Measurements from ENCODE around the gene KLF6.

The KLF6 gene

DNA sequence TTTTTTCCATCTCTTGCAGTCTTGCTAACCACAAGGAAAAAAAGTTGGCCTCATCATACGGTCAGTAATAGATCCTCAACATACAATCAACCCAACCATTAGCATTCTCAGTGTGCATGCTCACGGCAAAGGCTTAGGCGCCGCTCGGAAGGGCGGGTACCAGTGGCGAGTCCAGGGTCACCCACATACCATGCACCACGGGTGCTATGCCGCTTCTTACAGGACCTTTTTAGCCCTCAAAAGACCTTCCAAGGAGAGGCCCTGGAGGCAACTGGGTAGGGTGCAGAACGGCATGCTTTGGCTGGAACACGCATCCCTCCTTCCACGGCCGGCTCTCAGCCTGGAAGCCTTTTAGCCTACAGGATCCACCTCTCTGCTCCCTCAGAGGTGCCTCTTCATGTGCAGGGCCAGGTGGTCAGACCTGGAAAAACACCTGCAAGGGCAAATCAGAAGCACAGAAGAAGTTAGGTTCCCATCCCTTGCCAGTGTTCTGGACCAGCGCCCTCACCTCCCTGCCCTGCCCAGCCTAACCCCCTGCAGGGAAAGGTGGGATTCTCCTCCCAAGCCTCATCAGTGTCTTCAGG, 5.8 kb downstream of the KLF6 start:
- DNase-seq (ENCODE audit: extremely low spot score), result no peak
- POLR2A ChIA-PET, result interaction anchor here (0.8 kb wide), 1 partner anchor 96 kb away, joined by 3 read pairs; no protein-coding TSS in a partner anchor
- CTCF ChIA-PET, result interaction anchor here (1.1 to 1.5 kb wide), 2 partner anchors 15 to 29 kb away, joined by 3 to 5 read pairs; no protein-coding TSS in a partner anchor
- TF ChIP-seq, protein P1, sequence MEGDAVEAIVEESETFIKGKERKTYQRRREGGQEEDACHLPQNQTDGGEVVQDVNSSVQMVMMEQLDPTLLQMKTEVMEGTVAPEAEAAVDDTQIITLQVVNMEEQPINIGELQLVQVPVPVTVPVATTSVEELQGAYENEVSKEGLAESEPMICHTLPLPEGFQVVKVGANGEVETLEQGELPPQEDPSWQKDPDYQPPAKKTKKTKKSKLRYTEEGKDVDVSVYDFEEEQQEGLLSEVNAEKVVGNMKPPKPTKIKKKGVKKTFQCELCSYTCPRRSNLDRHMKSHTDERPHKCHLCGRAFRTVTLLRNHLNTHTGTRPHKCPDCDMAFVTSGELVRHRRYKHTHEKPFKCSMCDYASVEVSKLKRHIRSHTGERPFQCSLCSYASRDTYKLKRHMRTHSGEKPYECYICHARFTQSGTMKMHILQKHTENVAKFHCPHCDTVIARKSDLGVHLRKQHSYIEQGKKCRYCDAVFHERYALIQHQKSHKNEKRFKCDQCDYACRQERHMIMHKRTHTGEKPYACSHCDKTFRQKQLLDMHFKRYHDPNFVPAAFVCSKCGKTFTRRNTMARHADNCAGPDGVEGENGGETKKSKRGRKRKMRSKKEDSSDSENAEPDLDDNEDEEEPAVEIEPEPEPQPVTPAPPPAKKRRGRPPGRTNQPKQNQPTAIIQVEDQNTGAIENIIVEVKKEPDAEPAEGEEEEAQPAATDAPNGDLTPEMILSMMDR (IDR thresholded peaks at IDR 0.05; ENCODE audit: control extremely low read depth, extremely low read depth, low read depth, missing control alignments), result no peak

DNA sequence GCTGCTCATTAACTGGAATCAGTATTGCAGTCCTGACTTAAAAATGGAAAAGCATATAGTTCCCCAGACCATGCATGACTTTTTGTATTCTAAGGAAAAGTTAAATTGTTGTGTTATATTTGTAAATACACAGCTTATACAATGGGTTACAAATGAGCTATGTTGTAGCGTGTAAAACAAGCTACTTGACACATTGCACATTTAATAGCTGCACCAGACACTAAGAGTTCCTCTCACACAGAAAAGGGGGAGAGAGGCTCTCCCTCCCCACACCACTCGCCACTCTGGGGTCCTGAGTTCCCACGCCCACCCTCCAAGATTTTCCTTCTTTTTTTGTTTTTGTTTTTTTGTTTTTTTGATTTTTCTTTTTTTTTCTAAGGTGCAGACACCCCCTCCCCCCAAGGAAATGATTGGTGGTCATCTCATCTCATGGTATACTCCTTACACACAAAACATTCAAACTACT, 6.3 kb downstream of the KLF6 start:
- TF ChIP-seq, protein P1 (IDR thresholded peaks at IDR 0.05; ENCODE audit: control extremely low read depth, extremely low read depth, low read depth, missing control alignments), result no peak
- POLR2A ChIA-PET, result interaction anchor here (0.8 kb wide), 1 partner anchor 96 kb away, joined by 3 read pairs; no protein-coding TSS in a partner anchor
- CTCF ChIA-PET, result interaction anchor here (1.1 to 1.5 kb wide), 2 partner anchors 14 to 29 kb away, joined by 3 to 5 read pairs; no protein-coding TSS in a partner anchor
- no peak for DNase-seq (ENCODE audit: extremely low spot score)

DNA sequence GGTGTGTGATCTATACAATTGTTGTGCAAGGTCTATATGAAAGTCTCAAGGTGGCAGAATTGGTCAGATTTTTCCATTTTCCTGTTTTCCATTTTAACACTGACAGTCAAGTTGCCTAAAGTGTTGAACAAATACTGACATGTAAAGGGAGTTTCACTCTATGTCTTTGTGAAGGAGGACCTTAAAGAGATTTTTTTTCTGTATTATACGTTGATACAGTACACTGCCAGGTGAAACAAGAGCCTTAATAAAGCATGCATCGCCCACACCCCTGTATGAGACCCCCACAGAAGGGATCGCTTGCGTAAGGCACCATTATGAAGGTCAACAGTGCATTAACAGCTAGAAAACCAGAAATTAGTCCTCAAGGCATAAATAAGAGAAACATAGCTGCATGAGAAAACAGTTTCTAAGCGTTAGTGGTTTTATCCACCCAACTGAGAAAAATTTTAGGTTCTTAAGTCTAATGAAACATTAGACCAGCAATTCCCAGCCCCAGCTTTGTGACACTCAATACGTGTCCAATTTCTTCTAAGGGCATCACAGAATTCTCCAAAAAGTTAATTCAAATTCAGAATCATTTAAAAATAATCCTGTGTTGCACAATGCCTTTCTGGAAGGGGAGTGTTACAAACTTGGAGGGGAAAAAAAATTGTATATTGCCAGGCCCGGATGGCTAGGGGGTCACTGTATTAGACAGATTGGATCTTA, 6.9 kb downstream of the KLF6 start:
- DNase-seq (ENCODE audit: extremely low spot score), result no peak
- TF ChIP-seq, protein P1 (IDR thresholded peaks at IDR 0.05; ENCODE audit: control extremely low read depth, extremely low read depth, low read depth, missing control alignments), result no peak
- POLR2A ChIA-PET, result interaction anchor here (0.8 to 1.3 kb wide), 2 partner anchors 97 to 98 kb away, joined by 3 to 4 read pairs; no protein-coding TSS in a partner anchor
- CTCF ChIA-PET, result interaction anchor here (1.1 to 1.5 kb wide), 3 partner anchors 13 to 28 kb away, joined by 3 to 5 read pairs (median 4); no protein-coding TSS in a partner anchor

DNA sequence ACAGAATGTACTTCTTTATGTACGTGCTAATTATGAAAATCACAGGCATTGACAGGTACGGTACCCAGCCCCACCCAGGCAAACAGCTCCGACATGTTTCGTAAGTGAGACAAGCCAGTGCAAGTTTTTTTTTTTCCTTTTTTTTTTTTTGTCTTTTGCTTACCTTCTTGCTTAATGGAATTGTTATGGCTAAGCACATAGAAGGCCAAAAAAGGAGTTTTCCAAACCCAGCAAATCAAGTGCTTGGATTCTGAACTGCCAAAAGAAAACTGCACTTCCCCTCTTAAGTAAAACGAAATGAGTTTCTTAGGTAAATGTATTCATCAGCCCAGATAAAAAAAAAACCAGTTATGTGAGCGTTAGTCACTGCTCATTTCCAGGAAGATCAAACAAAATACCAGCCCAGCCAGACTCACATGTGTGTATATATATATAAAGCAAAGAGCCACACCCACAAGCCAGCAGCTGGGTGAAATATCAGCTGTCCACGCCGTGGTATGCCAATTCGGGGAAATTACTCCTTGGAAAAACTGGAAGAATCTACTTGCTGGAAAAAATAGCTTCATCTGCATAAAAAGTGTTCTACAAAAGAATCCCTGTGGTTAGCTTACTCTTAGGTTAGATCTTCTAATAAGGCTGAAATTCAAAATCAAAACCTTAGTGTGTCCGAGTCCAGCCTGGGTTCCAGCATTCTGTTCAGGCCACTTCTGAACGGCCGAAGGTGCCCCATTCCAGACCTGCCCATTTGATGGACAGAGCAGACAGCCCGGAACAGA, 8.0 kb downstream of the KLF6 start:
- ChIA-PET CTCF (interaction anchor here (0.6 to 1.1 kb wide), 2 partner anchors 16 to 26 kb away, joined by 3 to 4 read pairs; no protein-coding TSS in a partner anchor), POLR2A (interaction anchor here (0.7 to 1.3 kb wide), 3 partner anchors 29 to 159 kb away, joined by 4 to 8 read pairs (median 6); no protein-coding TSS in a partner anchor)
- no peak for DNase-seq (ENCODE audit: extremely low spot score)
- TF ChIP-seq, protein P1 (IDR thresholded peaks at IDR 0.05; ENCODE audit: control extremely low read depth, extremely low read depth, low read depth, missing control alignments), result no peak

DNA sequence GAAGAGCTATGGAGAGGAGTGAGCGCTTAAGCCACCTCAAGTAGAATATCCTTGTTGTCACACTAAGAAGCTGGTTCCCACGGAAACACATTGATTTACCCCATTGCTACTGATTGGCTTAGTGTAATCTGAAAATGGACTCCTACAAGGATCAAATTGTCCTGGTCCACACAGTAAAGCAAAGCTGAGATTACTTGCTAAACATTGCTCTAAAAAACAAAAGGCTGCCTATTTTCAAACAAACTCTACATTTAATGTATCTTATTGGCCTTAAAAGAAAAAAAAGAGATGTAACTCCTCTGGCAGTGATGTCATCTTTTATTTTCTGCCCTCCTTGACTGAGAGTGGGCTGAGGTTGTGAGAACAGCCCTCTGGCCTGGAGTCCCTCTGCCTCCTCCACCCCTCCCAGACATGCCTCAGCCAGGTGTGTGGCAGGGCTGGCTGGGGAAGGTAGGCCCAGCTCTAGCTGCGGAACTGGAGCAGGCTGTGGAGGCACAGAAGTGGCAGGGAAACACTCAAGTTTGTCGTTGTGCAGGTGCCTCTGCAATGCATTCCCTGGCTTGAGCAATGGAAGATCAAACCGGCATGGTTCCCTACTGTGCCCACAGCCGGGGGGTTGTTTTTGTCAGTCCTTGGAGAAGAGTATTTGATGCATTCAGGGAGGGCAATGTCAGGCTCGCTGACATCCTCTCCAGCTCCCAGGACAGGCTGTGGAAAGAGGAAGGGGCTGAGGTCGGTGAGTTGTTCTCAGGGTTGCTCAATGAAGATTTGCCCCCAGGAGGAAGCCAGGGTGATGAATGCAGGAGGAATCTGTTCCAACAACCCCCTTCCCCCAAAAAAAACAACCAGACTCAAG, 9.1 kb downstream of the KLF6 start:
- ChIA-PET POLR2A (interaction anchor here (0.9 to 2.5 kb wide), 3 partner anchors 9 to 30 kb away, joined by 8 to 17 read pairs (median 8); partner anchors contain the start of gene KLF6), CTCF (interaction anchor here (0.9 to 1.5 kb wide), 5 partner anchors 9 to 65 kb away, joined by 3 to 4 read pairs (median 3); partner anchors contain the start of gene KLF6)
- TF ChIP-seq, protein P1 (IDR thresholded peaks at IDR 0.05; ENCODE audit: control extremely low read depth, extremely low read depth, low read depth, missing control alignments), result no peak
- no peak for DNase-seq (ENCODE audit: extremely low spot score)

Data from GM10248 (cell line).